ENCODE measurements around the gene KCNK6.
A peak's percentile ranks its signal among the peaks of the same experiment; 100 is the strongest.

DNA sequence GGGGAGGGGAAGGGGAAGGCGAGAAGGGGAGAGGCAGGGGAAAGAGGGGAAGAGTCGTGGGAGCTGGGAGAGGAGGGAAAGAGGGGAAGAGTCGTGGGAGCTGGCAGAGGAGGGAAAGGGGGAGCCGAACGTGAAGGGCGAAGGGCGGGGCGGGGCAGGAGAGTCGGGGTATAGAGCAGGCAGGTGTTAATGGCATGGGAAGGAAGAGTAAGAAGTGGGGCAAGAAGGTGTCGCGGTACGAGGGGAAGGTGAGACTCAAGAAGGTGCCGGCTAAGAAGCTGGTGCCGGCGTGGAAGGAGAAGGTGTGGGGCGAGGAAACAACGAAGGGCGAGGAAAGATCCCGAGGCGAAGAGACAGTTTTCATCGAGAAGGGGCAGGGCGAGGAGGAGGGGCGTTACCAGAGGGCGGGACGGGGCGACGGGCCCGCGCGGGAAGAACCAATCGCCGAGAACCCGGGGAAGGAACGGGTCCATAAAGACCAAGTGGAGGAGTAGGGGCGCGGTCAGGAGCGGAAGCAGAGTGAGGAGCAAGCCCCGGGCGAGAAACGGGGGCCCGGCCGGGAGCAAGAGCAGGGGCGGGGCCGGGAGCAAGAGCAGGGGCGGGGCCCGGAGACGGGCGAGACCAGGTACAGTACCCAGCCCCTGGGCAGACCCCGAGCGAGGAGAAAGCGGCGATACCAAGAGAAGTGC, 16.4 kb downstream of the KCNK6 start:
- TF ChIP-seq, protein P1, sequence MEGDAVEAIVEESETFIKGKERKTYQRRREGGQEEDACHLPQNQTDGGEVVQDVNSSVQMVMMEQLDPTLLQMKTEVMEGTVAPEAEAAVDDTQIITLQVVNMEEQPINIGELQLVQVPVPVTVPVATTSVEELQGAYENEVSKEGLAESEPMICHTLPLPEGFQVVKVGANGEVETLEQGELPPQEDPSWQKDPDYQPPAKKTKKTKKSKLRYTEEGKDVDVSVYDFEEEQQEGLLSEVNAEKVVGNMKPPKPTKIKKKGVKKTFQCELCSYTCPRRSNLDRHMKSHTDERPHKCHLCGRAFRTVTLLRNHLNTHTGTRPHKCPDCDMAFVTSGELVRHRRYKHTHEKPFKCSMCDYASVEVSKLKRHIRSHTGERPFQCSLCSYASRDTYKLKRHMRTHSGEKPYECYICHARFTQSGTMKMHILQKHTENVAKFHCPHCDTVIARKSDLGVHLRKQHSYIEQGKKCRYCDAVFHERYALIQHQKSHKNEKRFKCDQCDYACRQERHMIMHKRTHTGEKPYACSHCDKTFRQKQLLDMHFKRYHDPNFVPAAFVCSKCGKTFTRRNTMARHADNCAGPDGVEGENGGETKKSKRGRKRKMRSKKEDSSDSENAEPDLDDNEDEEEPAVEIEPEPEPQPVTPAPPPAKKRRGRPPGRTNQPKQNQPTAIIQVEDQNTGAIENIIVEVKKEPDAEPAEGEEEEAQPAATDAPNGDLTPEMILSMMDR (IDR thresholded peaks at IDR 0.05), result no peak
- TF ChIP-seq POLR2A (IDR thresholded peaks at IDR 0.05), result no peak
- peak; percentile 66 to 90 (median 73) for TF ChIP-seq POLR2AphosphoS5 (IDR thresholded peaks at IDR 0.05)

All from stomach (tissue), 4 donors.